HEK293T (cell line): ENCODE results near the gene ME3.
"Not testable (repeated sequence)": the region's sequence is repeated elsewhere in the genome, so short reads cannot be mapped to it uniquely, and the experiment has no call there.

Experiments used
- FOXA1 ChIP-seq: fragments of 450-650 bp; IDR thresholded peaks from 2 replicates; pipeline ENCODE4 v1.6.1; 2016; ENCODE audit warnings: mild to moderate bottlenecking
- FOXK2 ChIP-seq: fragments of 450-650 bp; IDR thresholded peaks from 2 replicates; pipeline ENCODE4 v1.6.1; 2016; ENCODE audit warnings: mild to moderate bottlenecking
- FOXM1 ChIP-seq: fragments of 450-650 bp; IDR thresholded peaks from 2 replicates; pipeline ENCODE4 v1.6.1; 2017; ENCODE audit warnings: mild to moderate bottlenecking, borderline replicate concordance
- SP1 ChIP-seq: fragments of 450-650 bp; IDR thresholded peaks from 2 replicates; pipeline ENCODE4 v1.6.1; 2017
- SUZ12 ChIP-seq: fragments of 450-650 bp; IDR thresholded peaks from 2 replicates; pipeline ENCODE4 v1.6.1; 2016; ENCODE audit warnings: mild to moderate bottlenecking
- TARDBP ChIP-seq: fragments of 450-650 bp; IDR thresholded peaks from 2 replicates; pipeline ENCODE4 v1.6.1; 2016
- TF ChIP-seq, protein P1 (sequence below): fragments of 450-650 bp; IDR thresholded peaks from 2 replicates; pipeline ENCODE4 v1.6.1; 2016

DNA sequence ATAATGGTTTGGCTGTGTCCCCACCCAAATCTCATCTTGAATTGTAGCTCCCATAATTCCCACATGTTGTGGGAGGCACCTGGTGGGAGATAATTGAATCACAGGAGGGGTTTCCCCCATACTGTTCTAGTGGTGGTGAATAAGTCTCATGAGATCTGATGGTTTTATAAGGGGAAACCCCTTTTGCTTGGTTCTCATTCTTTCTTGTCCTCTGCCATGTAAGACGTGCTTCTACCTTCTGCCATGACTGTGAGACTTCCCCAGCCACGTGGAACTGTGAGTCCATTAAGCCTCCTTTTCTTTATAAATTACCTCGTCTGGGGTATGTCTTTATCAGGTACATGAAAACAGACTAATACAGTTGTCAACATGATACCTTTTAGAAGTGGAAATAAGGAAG, 53.0 kb downstream of the ME3 start:
- not testable (repeated sequence) for TF ChIP-seq SP1, FOXM1, TARDBP, FOXK2, FOXA1, SUZ12
- TF ChIP-seq, protein P1, sequence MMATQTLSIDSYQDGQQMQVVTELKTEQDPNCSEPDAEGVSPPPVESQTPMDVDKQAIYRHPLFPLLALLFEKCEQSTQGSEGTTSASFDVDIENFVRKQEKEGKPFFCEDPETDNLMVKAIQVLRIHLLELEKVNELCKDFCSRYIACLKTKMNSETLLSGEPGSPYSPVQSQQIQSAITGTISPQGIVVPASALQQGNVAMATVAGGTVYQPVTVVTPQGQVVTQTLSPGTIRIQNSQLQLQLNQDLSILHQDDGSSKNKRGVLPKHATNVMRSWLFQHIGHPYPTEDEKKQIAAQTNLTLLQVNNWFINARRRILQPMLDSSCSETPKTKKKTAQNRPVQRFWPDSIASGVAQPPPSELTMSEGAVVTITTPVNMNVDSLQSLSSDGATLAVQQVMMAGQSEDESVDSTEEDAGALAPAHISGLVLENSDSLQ: not testable (repeated sequence)
